Cerebellar nuclear complex (tissue), 1 donor: Measurements from ENCODE around the gene FOCAD.
A peak's percentile ranks its signal among the peaks of the same experiment; 100 is the strongest.
"Not testable (repeated sequence)": the region's sequence is repeated elsewhere in the genome, so short reads cannot be mapped to it uniquely, and the experiment has no call there.

Experiments used
- DNase-seq, 2 experiments: peaks; one replicate each; lab custom pipeline; 2025; lab: John Stamatoyannopoulos, UW

Gene FOCAD

GRCh38 chr9:20673537-20673936 is 10.5 kb upstream of the FOCAD start:
- DNase-seq: not testable (repeated sequence)

GRCh38 chr9:20681467-20681866 is 2.6 kb upstream of the FOCAD start:
- no peak for DNase-seq

GRCh38 chr9:20683351-20684034 is 566 bp upstream of the FOCAD start:
- peak in 1 of 2 experiments; percentile 23 for DNase-seq

GRCh38 chr9:20684875-20685696 is 1.0 kb downstream of the FOCAD start:
- no peak for DNase-seq

- DNase-seq: no peak
Observed at GRCh38 chr9:20685769-20686168, 1.7 kb downstream of the FOCAD start.

- no peak for DNase-seq
Observed at GRCh38 chr9:20689833-20690232, 5.8 kb downstream of the FOCAD start.

GRCh38 chr9:20692554-20692953 is 8.5 kb downstream of the FOCAD start:
- DNase-seq: no peak

- no peak for DNase-seq
Observed at GRCh38 chr9:20693068-20693467, 9.0 kb downstream of the FOCAD start.

GRCh38 chr9:20694248-20694647 is 10.2 kb downstream of the FOCAD start:
- DNase-seq: no peak

- no peak for DNase-seq
Observed at GRCh38 chr9:20697021-20697719, 13.1 kb downstream of the FOCAD start.

GRCh38 chr9:20698782-20699181 is 14.7 kb downstream of the FOCAD start:
- no peak for DNase-seq

- DNase-seq: peak; percentile 13
Observed at GRCh38 chr9:20701060-20701459, 17.0 kb downstream of the FOCAD start.

GRCh38 chr9:20702570-20702969 is 18.5 kb downstream of the FOCAD start:
- no peak for DNase-seq

- no peak for DNase-seq
Observed at GRCh38 chr9:20703146-20703545, 19.1 kb downstream of the FOCAD start.

- DNase-seq: no peak
Observed at GRCh38 chr9:20707708-20708107, 23.6 kb downstream of the FOCAD start.

- DNase-seq: no peak
Observed at GRCh38 chr9:20713172-20713571, 29.1 kb downstream of the FOCAD start.

GRCh38 chr9:20714442-20715415 is 30.7 kb downstream of the FOCAD start:
- DNase-seq: no peak

GRCh38 chr9:20722221-20722620 is 38.2 kb downstream of the FOCAD start:
- no peak for DNase-seq

GRCh38 chr9:20725675-20726074 is 41.6 kb downstream of the FOCAD start:
- no peak for DNase-seq

- DNase-seq: no peak
Observed at GRCh38 chr9:20726144-20726543, 42.1 kb downstream of the FOCAD start.

GRCh38 chr9:20728493-20729220 is 44.6 kb downstream of the FOCAD start:
- DNase-seq: no peak
